Lung (tissue), 12 donors: ENCODE results near the gene TGFA. TPM values are rescaled to one million over a fixed set of nuclear protein-coding genes. Genes with fewer than 3 reads are reported as not detected.

Source experiments
- ATAC-seq: fragments of 200-7000 bp; cut with Tn5 transposase; one replicate; pipeline ENCODE4 v1.9.1; 2020; ENCODE audit warnings: moderate number of reproducible peaks; ENCODE audit not compliant: insufficient read depth, low FRiP score
- DNase-seq, 3 donors: peaks; one replicate each; pipeline ENCODE4 v3.0.0-alpha.2; 2013 to 2017
- H3K27ac ChIP-seq, 2 donors: one replicate each; pipeline ENCODE4 v1.5.1; 2013; ENCODE audit warnings: mild to moderate bottlenecking in 2 of 2, moderate library complexity in 2 of 2, control low read depth in 1 of 2, inconsistent platforms in 1 of 2, low read depth in 1 of 2, low read length in 1 of 2
- H3K27me3 ChIP-seq, 3 donors: one replicate each; pipeline ENCODE4 v1.5.1; 2013; ENCODE audit warnings: low read length in 2 of 3; ENCODE audit not compliant: control insufficient read depth in 3 of 3, insufficient read depth in 3 of 3
- H3K36me3 ChIP-seq, 4 donors: one replicate each; pipeline ENCODE4 v1.5.1; 2013; ENCODE audit warnings: low read length in 4 of 4, mild to moderate bottlenecking in 1 of 4, moderate library complexity in 1 of 4; ENCODE audit not compliant: control insufficient read depth in 4 of 4, insufficient read depth in 4 of 4
- H3K4me1 ChIP-seq, 5 donors: one replicate each; pipeline ENCODE4 v1.5.1; 2013; ENCODE audit warnings: low read length in 5 of 5, mild to moderate bottlenecking in 2 of 5, moderate library complexity in 1 of 5; ENCODE audit not compliant: control insufficient read depth in 5 of 5, insufficient read depth in 5 of 5
- H3K4me3 ChIP-seq: one replicate; pipeline ENCODE4 v1.5.1; 2013; ENCODE audit warnings: mild to moderate bottlenecking, control low read depth, moderate library complexity
- H3K9ac ChIP-seq, 2 donors: one replicate each; pipeline ENCODE4 v1.5.1; 2013; ENCODE audit warnings: low read length in 2 of 2, control low read depth in 1 of 2; ENCODE audit not compliant: insufficient read depth in 1 of 2
- H3K9me3 ChIP-seq, 4 donors: one replicate each; pipeline ENCODE4 v1.5.1; 2013; ENCODE audit warnings: low read length in 3 of 4, mild to moderate bottlenecking in 1 of 4, moderate library complexity in 1 of 4; ENCODE audit not compliant: control insufficient read depth in 4 of 4, insufficient read depth in 3 of 4
- WGBS, 2 donors: extraction: QIAGEN DNeasy Blood & Tissue Kit; methylation state at CpG; one replicate each; pipeline ENCODE4 v1.1.7; 2013; 5-methylcytosine and 5-hydroxymethylcytosine counted together
- polyA plus RNA-seq, 2 donors: library from polyadenylated mRNA; stranded (reverse); fragments of 200-250 nt; gene quantifications; one replicate each; pipeline ENCODE4 v1.2.1, GENCODE V29; 2013
- total RNA-seq, 2 donors: library from RNA; depleted of rRNA in 1 of 2; stranded (reverse); fragments of >200 nt in 1 of 2; gene quantifications; one replicate each; pipeline ENCODE4 v1.2.1, GENCODE V29; 2014 to 2021
- TF ChIP-seq, protein P1 (sequence below): IDR thresholded peaks from 2 replicates; pipeline ENCODE4 v1.5.1; 2012; ENCODE audit warnings: mild to moderate bottlenecking; ENCODE audit errors: control extremely low read depth, extremely low read depth
- donor health status: control.
- donor health status: control.
- donor health status: Bipolar disorder and iron deficiency.
- donor health status: healthy.
- donor health status: DM: yes; HTN: yes; CAD: no.

Gene TGFA
- total and polyA plus RNA-seq, 4 donors = 1.9 to 13.0 (median 7.0) TPM

- Histone ChIP-seq H3K4me1 (peaks cover 0 to 13% (median 5%) of the 10 kb centered on the region in 5 donors), H3K4me3 (no peak overlapping the region), H3K27ac (no peak overlapping the region), H3K9ac (no peak overlapping the region), H3K36me3 (no peaks in the 10 kb centered on the region), H3K27me3 (no peaks in the 10 kb centered on the region), H3K9me3 (no peaks in the 10 kb centered on the region)
- TF ChIP-seq, protein P1, sequence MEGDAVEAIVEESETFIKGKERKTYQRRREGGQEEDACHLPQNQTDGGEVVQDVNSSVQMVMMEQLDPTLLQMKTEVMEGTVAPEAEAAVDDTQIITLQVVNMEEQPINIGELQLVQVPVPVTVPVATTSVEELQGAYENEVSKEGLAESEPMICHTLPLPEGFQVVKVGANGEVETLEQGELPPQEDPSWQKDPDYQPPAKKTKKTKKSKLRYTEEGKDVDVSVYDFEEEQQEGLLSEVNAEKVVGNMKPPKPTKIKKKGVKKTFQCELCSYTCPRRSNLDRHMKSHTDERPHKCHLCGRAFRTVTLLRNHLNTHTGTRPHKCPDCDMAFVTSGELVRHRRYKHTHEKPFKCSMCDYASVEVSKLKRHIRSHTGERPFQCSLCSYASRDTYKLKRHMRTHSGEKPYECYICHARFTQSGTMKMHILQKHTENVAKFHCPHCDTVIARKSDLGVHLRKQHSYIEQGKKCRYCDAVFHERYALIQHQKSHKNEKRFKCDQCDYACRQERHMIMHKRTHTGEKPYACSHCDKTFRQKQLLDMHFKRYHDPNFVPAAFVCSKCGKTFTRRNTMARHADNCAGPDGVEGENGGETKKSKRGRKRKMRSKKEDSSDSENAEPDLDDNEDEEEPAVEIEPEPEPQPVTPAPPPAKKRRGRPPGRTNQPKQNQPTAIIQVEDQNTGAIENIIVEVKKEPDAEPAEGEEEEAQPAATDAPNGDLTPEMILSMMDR = no peak
- DNase-seq = no peak
- no peak for ATAC-seq
- WGBS, 2 donors = 75 to 80% methylated on average over 3 of the region's 3 CpGs
Measured at GRCh38 chr2:70528929-70529328, 24.7 kb downstream of the TGFA start.

GRCh38 chr2:70528276-70528675 lies 25.4 kb downstream of the TGFA start:
- no peak overlapping the region for H3K27ac ChIP-seq
- DNase-seq (no peak), ATAC-seq (no peak)
- TF ChIP-seq, protein P1 = no peak
- no peaks in the 10 kb centered on the region for H3K9me3 ChIP-seq
- 89% methylated on average over 7 of the region's 7 CpGs for WGBS, 2 donors
- no peaks in the 10 kb centered on the region for H3K27me3 ChIP-seq
- H3K9ac ChIP-seq = no peak overlapping the region
- peaks cover 0 to 13% (median 5%) of the 10 kb centered on the region in 5 donors for H3K4me1 ChIP-seq
- no peak overlapping the region for H3K4me3 ChIP-seq
- no peaks in the 10 kb centered on the region for H3K36me3 ChIP-seq

DNA sequence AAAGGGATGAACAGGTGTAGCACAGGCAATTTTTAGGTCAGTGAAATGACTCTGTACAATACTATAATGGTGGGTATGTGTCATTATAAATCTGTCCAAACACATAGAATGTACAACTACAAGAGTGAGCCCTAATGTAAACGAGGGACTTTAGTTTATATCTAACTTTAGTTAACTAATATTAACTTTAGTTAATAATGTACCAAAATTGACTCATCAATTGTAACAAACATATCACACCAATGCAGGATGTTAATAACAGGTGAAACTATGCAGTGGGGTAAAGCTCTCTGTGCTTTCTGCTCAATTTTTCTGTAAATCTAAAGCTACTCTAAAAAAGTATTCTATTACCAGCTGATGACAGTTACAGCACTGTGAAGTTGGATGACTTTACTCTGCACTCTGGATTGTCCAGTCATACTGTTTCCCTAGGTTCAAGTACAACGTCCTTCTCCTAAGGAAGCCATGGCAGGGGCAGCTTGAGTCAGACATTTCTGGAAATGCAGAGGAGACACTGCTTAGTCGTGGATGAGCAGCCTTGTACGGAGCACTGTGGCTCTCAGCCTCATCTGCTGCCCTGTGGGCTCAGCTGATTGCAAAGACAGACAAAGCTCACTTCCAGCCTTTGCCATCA lies 26.1 kb downstream of the TGFA start:
- no peak overlapping the region for H3K9ac ChIP-seq
- no peak overlapping the region for H3K4me3 ChIP-seq
- no peaks in the 10 kb centered on the region for H3K9me3 ChIP-seq
- TF ChIP-seq, protein P1 = no peak
- no peak for DNase-seq
- ATAC-seq = no peak
- peaks cover 0 to 13% (median 5%) of the 10 kb centered on the region in 5 donors for H3K4me1 ChIP-seq
- H3K27ac ChIP-seq = no peak overlapping the region
- H3K27me3 ChIP-seq = no peaks in the 10 kb centered on the region
- H3K36me3 ChIP-seq = no peaks in the 10 kb centered on the region
- 70 to 72% methylated on average over 4 of the region's 4 CpGs for WGBS, 2 donors

DNA sequence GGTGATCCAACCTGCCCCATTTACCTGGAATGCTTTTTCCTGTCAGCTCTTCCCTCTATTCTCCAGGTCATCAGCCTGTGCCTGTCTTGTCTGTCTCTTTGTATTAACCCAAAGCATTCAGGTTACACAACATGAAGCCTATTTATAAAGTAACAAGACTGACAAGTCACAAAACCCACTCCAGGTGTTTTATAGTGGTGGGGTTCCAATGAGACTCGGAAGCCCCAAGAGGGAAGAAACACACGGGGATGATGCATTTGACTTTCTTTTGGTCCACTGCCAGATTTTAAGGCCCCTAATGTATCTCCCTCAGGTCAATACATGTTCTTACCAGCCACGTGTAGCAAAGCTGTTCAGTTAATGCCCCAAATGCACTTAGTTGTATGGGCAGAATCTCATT lies 27.5 kb downstream of the TGFA start:
- no peak overlapping the region for H3K27ac ChIP-seq

More for the DNA sequence above, 27.5 kb downstream of the TGFA start:
- Histone ChIP-seq H3K36me3 (no peaks in the 10 kb centered on the region), H3K27me3 (no peaks in the 10 kb centered on the region), H3K9me3 (no peaks in the 10 kb centered on the region), H3K4me1 (peaks cover 0 to 13% (median 5%) of the 10 kb centered on the region in 5 donors), H3K4me3 (no peak overlapping the region), H3K9ac (no peak overlapping the region)
- 65 to 68% methylated on average over 3 of the region's 3 CpGs for WGBS, 2 donors
- DNase-seq (no peak), ATAC-seq (no peak)
- TF ChIP-seq, protein P1 = no peak
